GM12878 (cell line): ENCODE measurements around the gene QSOX2.

Experiments
- CBX3 ChIP-seq: fragments of 200-600 bp; sonication (generic); IDR thresholded peaks from 2 replicates; pipeline ENCODE4 v1.6.1; 2016; ENCODE audit warnings: low read depth, borderline replicate concordance
- CTCF ChIP-seq, 3 experiments: IDR thresholded peaks in 2 of 3; conservative IDR thresholded peaks in 1 of 3; 2 replicates each; pipeline ENCODE4 v1.5.1; 2011; ENCODE audit warnings: low read depth in 3 of 3, low read length in 3 of 3, mild to moderate bottlenecking in 3 of 3, control low read depth in 2 of 3, moderate library complexity in 2 of 3, inconsistent platforms in 1 of 3, mixed read lengths in 1 of 3; ENCODE audit not compliant: control insufficient read depth in 2 of 3, insufficient read depth in 1 of 3; ENCODE audit errors: extremely low read depth in 1 of 3
- EZH2 ChIP-seq: IDR thresholded peaks from 2 replicates; pipeline ENCODE4 v1.6.1; 2012; ENCODE audit warnings: low read depth, mild to moderate bottlenecking, control low read depth, inconsistent platforms, low read length, borderline replicate concordance; ENCODE audit not compliant: control insufficient read depth
- IKZF2 ChIP-seq, 2 experiments: fragments of 450-650 bp; IDR thresholded peaks; 2 replicates each; pipeline ENCODE4 v1.6.1; 2017; ENCODE audit warnings: mild to moderate bottlenecking in 2 of 2, moderate library complexity in 2 of 2
- NRF1 ChIP-seq: conservative IDR thresholded peaks from 2 replicates; pipeline ENCODE4 v1.6.1; 2011; ENCODE audit warnings: mild to moderate bottlenecking, low read depth, low read length, improper control_type of control experiment
- PAX8 ChIP-seq: fragments of 450-650 bp; IDR thresholded peaks from 2 replicates; pipeline ENCODE4 v1.6.1; 2017; ENCODE audit warnings: mild to moderate bottlenecking, moderate library complexity
- SIN3A ChIP-seq: IDR thresholded peaks from 2 replicates; pipeline ENCODE4 v1.6.1; 2012; ENCODE audit warnings: low read depth, low read length, improper control_type of control experiment
- SMAD1 ChIP-seq: fragments of 450-650 bp; IDR thresholded peaks from 2 replicates; pipeline ENCODE4 v1.6.1; 2018; ENCODE audit warnings: mild to moderate bottlenecking, low read depth; ENCODE audit not compliant: partially characterized antibody
- STAT3 ChIP-seq: IDR thresholded peaks from 2 replicates; pipeline ENCODE4 v1.6.1; 2011; ENCODE audit warnings: low read depth, low read length, improper control_type of control experiment
- SUZ12 ChIP-seq: fragments of 200-600 bp; sonication (generic); IDR thresholded peaks from one replicate; pipeline ENCODE4 v1.6.1; 2018; ENCODE audit warnings: antibody characterized with exemption, mild to moderate bottlenecking; ENCODE audit not compliant: unreplicated experiment
- TAF1 ChIP-seq: IDR thresholded peaks from 2 replicates; pipeline ENCODE4 v1.6.1; 2011; ENCODE audit warnings: mild to moderate bottlenecking, low read depth, low read length, borderline replicate concordance
- TCF12 ChIP-seq: IDR thresholded peaks from 2 replicates; pipeline ENCODE4 v1.6.1; 2011; ENCODE audit warnings: low read depth, mild to moderate bottlenecking, low read length
- USF2 ChIP-seq: IDR thresholded peaks from 2 replicates; pipeline ENCODE4 v1.6.1; 2011; ENCODE audit warnings: low read depth, low read length, improper control_type of control experiment, borderline replicate concordance

DNA sequence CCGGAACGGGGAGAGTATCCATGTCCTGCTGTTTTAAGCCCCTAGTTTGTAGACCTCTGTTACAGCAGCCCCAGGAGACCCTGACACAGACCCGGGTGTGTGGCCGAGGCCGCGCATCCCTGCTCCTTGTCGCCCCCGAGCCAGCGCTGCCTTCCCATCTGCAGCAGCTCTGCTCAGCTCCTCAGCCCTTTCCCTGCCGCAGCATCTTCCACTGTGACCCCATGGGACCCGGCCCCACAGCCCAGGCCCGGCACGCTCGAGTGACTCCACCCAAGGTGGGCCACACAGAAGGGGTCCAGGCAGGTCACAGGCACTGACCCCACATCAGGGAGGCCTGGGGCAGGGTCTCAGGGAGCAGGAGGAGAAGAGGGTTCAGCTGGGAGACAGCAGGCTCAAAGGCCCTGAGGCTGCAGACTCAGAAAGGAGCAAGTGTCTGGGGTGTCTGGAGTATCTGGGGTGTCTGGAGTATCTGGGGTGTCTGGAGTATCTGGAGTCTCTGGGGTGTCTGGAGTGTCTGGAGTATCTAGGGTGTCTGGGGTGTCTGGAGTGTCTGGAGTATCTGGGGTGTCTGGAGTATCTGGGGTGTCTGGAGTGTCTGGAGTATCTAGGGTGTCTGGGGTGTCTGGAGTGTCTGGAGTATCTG, 71.8 kb downstream of the QSOX2 start:
- TF ChIP-seq PAX8 = no peak
- TF ChIP-seq TAF1 = no peak
- TF ChIP-seq STAT3 = no peak
- no peak for TF ChIP-seq NRF1
- no peak for TF ChIP-seq CBX3
- TF ChIP-seq CTCF (IDR thresholded peaks at IDR 0.05 in 2 of 3, conservative IDR thresholded peaks at IDR 0.05 in 1 of 3; ENCODE audit: control insufficient read depth in 2 of 3, extremely low read depth in 1 of 3, insufficient read depth in 1 of 3, low read depth in 3 of 3, low read length in 3 of 3) = no peak
- TF ChIP-seq SUZ12 = no peak
- TF ChIP-seq TCF12 = no peak
- no peak for TF ChIP-seq USF2
- no peak for TF ChIP-seq SMAD1
- no peak for TF ChIP-seq IKZF2 (IDR thresholded peaks at IDR 0.05)
- no peak for TF ChIP-seq SIN3A
- TF ChIP-seq EZH2 = no peak
